Neural crest cell (in vitro differentiated cells): ENCODE measurements around the gene TMEM132A. TPM values are rescaled to one million over a fixed set of nuclear protein-coding genes. Genes with fewer than 3 reads are reported as not detected.

Experiments used
- DNase-seq: peaks from one replicate; pipeline ENCODE4 v3.0.0; 2021; ENCODE audit warnings: low read depth, mixed read lengths, low spot score
- H3K27ac Mint-ChIP-seq: one replicate; pipeline ENCODE4 v1.8.0; 2021; ENCODE audit warnings: mild to moderate bottlenecking, mixed read lengths; ENCODE audit not compliant: unreplicated experiment
- H3K27me3 Mint-ChIP-seq: 2 replicates; pipeline ENCODE4 v1.8.0; 2021; ENCODE audit warnings: low read depth, mild to moderate bottlenecking, mixed read lengths
- H3K36me3 Mint-ChIP-seq: 2 replicates; pipeline ENCODE4 v1.8.0; 2021; ENCODE audit warnings: low read depth, mild to moderate bottlenecking, mixed read lengths
- H3K4me1 Mint-ChIP-seq: 2 replicates; pipeline ENCODE4 v1.8.0; 2021; ENCODE audit warnings: mixed read lengths
- H3K4me3 Mint-ChIP-seq: one replicate; pipeline ENCODE4 v1.8.0; 2021; ENCODE audit warnings: mild to moderate bottlenecking, mixed read lengths
- H3K9me3 Mint-ChIP-seq: 2 replicates; pipeline ENCODE4 v1.8.0; 2021; ENCODE audit warnings: mixed read lengths
- total RNA-seq: library from RNA; stranded (reverse); gene quantifications from 2 replicates; pipeline ENCODE4 v1.2.1, GENCODE V29; 2021
- TF ChIP-seq, protein P1 (sequence below): fragments of 200-600 bp; sonication (generic); conservative IDR thresholded peaks from 2 replicates; pipeline ENCODE4 v1.5.0; 2021; ENCODE audit warnings: antibody characterized with exemption, mild to moderate bottlenecking

Gene TMEM132A
- total RNA-seq, 1 donor from 2014 or later, result 216 TPM

DNA sequence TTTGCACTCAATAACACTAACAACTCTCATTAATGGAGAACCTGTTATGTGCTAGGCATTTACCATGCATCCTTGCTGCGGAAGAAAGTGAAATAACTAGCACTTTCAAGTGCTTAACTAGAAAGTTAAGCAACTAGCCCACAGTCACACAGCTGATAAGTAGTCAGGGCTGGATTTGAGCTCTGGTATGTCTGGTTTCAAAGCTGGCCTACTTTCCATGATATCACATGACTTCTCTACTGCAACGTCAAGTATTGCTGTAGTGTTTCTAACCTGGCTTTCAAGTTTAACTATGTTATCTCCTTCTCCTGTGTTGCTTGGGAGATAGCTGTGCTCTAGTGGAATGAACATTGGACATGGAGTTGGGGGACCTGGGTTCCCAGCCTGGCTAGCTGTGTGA lies 15.6 kb downstream of the TMEM132A start:
- no peak for DNase-seq
- Mint-ChIP-seq H3K4me3 (no peak overlapping the region), H3K4me1 (peaks cover 27% of the 10 kb centered on the region), H3K9me3 (no peaks in the 10 kb centered on the region), H3K36me3 (no peaks in the 10 kb centered on the region), H3K27me3 (peaks cover 5% of the 10 kb centered on the region), H3K27ac (no peak overlapping the region)
- TF ChIP-seq, protein P1, sequence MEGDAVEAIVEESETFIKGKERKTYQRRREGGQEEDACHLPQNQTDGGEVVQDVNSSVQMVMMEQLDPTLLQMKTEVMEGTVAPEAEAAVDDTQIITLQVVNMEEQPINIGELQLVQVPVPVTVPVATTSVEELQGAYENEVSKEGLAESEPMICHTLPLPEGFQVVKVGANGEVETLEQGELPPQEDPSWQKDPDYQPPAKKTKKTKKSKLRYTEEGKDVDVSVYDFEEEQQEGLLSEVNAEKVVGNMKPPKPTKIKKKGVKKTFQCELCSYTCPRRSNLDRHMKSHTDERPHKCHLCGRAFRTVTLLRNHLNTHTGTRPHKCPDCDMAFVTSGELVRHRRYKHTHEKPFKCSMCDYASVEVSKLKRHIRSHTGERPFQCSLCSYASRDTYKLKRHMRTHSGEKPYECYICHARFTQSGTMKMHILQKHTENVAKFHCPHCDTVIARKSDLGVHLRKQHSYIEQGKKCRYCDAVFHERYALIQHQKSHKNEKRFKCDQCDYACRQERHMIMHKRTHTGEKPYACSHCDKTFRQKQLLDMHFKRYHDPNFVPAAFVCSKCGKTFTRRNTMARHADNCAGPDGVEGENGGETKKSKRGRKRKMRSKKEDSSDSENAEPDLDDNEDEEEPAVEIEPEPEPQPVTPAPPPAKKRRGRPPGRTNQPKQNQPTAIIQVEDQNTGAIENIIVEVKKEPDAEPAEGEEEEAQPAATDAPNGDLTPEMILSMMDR, result no peak

DNA sequence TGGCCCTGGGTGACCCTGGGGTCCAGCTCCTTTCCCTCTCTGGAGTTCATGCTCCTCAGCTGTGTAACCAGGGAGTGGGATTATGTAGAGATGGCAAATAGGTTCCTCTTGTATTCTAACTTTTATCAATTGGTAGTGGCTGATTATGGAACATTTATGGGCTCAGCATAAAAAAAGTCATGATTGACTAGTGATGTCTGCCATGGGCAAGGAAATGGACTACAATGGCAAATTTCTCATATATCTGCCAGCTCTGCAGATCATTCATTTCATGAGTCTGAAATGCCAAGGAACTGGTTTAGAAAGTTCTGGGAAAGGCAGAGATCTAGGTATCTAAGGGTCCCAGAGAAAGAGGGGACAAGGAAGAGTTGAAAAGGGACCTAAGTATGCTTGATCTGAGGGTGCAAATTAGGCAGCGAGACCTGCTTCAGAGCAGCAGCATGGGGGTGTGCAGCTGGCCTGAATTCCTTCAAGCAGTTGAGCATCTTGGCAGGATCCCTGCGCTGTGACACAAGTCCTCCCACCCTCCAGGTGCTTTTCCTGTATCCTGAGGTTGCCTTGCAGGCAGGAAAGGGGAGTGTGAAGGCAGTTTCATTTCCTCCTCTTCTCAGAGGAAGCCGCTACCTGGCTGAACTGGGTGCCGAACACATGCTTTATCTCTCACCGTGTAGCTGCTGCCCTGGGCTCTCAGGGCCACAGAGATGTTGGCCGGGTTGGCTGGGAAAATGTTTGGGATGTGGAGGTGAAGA lies 17.3 kb downstream of the TMEM132A start:
- Mint-ChIP-seq H3K36me3 (no peaks in the 10 kb centered on the region), H3K4me1 (peaks cover 39% of the 10 kb centered on the region), H3K4me3 (peak overlapping the region; percentile 61), H3K9me3 (no peaks in the 10 kb centered on the region), H3K27ac (peak overlapping the region; percentile 45), H3K27me3 (peaks cover 5% of the 10 kb centered on the region)
- no peak for DNase-seq
- TF ChIP-seq, protein P1, result no peak

DNA sequence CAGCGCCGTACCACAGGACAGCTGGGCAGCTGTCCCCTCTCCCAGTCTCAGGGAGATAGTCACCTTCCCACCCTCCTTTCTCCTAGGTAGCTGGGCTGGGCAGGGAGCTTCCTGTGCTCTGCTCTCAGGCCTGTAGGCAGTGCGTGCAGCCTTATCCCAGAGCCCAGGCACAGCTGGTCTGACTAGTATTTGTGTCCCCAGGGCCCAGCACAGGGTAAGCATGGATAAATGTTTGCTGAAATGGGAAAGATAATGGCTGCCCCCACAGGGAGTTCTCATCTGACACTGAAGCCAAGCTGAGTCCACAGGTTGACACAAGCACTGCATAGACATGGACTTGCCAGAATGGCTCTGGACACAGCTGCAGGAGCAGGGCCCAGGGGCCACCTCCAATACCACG lies 18.0 kb downstream of the TMEM132A start:
- H3K9me3 Mint-ChIP-seq, result no peaks in the 10 kb centered on the region
- peaks cover 45% of the 10 kb centered on the region for H3K4me1 Mint-ChIP-seq
- DNase-seq, result no peak
- no peaks in the 10 kb centered on the region for H3K36me3 Mint-ChIP-seq
- TF ChIP-seq, protein P1, result no peak
- H3K27ac Mint-ChIP-seq, result peak overlapping the region; percentile 12
- H3K4me3 Mint-ChIP-seq, result peak overlapping the region; percentile 41
- peaks cover 5% of the 10 kb centered on the region for H3K27me3 Mint-ChIP-seq

DNA sequence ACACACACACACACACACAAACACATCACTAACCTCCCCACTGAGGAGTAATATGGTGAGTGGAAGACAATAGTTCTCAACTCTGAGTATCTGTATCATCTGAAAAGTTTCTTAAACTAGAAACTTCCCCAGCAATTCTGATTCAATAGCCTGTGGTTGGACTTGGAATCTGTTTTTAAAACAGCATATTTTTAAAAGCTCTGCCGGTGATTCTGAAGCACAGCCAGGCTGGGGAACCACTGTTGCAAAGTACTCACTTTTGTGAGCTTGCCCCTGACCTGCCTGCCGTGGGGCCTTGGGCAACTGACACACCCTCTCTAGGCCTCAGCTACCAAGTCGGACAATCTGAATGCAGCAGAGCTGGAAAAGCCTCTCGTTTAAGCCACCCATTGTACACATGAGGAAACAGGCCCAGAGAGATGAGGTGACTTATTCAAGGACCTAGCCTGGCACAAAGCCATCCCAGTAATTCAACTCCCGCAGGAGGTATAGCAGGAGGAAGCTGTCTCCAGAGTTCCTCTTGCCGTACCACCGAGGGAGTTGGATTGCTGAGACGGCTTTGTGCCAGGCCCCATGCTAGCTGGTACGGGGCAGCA lies 18.8 kb downstream of the TMEM132A start:
- Mint-ChIP-seq H3K9me3 (no peaks in the 10 kb centered on the region), H3K4me3 (no peak overlapping the region), H3K27me3 (peaks cover 5% of the 10 kb centered on the region), H3K4me1 (peaks cover 53% of the 10 kb centered on the region), H3K36me3 (no peaks in the 10 kb centered on the region), H3K27ac (peak overlapping the region; percentile 35)
- TF ChIP-seq, protein P1, result no peak
- no peak for DNase-seq

DNA sequence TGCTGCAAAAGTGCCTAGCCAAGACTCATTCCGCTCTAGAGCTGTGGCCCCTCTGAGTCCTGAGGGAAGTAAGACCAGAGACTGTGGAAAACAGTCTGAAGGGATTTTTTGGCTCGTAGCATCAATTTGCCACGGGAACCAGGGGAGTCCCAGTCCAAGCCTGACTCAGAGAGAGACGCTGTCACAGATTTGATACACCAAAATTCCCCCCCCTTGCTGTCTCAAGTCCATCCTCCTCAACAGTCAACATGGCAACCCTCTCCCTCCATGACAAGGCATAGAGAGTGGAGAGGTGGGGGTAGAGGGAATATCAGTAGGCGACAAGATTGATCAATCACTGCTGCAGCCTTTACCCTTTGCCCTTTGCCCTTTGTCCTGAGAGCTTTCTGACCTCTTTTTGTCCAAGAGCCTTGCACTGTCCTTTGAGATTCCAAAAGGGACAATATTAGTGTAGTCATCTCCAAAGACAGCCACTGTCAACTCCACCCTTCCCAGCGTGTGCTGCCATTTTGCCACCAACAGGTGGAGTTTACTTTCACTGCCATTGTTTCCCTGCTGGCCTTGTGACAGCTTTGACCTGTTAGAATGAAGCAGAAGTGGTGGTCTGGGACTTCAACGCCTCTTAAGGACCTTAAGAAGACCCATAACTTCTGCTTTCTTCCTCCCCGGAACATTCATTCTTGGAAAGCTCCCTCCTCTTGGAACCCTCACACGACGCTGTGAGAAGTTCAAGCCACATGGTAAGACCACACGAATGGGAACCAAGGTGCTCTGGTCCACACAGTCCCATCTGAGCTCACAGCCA lies 20.4 kb downstream of the TMEM132A start:
- DNase-seq, result no peak
- TF ChIP-seq, protein P1, result peak; percentile 44
- H3K4me3 Mint-ChIP-seq, result no peak overlapping the region
- no peak overlapping the region for H3K27ac Mint-ChIP-seq
- H3K4me1 Mint-ChIP-seq, result peaks cover 58% of the 10 kb centered on the region
- H3K36me3 Mint-ChIP-seq, result no peaks in the 10 kb centered on the region
- H3K9me3 Mint-ChIP-seq, result no peaks in the 10 kb centered on the region
- peaks cover 19% of the 10 kb centered on the region for H3K27me3 Mint-ChIP-seq
